CD4-positive, alpha-beta T cell treated with Interleukin-21 for 1 hour (primary cell): ENCODE data around the gene HCLS1.
A peak's percentile ranks its signal among the peaks of the same experiment; 100 is the strongest.
"Not testable (repeated sequence)": the region's sequence is repeated elsewhere in the genome, so short reads cannot be mapped to it uniquely, and the experiment has no call there.

ENCODE experiments used
- DNase-seq: peaks from one replicate; pipeline ENCODE4 v3.0.0-alpha.2; 2020

Gene HCLS1

DNA sequence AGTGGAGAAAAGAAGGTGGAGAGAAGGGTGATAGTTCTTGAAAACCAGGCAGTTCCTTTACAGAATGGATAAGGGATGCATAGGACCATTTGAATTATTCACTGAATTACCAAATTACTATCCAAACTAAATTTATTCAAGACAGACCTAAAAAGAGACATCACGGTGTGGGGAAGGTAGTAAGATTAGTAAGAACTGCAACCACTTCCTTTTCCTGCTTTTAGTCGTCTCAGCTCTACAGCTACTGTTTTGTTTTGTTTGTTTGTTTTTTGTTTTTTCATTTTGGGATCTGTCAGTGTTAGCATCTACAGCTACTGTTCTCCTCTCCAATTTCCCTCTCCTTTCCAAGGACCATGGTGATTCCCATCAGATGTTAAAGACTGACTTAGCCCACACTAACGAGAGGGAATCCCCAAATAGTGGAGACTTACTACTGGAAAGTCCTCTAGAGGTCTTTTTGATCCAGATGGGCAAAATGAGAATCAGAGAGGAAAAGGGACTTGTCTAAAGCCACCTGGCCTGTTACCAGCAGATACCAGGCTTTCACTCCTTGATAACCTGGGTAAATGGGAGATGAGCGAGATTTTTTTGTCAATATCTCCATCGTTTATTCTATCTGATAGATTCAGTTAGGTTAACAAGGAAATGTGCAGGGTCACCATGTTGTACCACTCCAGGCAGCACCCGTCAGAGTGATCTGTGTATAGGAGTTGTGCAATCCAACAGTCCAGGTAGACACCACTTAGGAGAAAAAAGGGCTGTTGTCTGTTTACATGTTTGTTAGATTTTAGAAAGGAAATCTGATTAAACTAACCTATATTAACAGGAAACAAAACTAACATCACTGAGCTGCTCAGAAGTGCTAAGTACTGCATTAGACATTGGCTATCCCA, 6.0 kb downstream of the HCLS1 start:
- DNase-seq, result peak; percentile 32

DNA sequence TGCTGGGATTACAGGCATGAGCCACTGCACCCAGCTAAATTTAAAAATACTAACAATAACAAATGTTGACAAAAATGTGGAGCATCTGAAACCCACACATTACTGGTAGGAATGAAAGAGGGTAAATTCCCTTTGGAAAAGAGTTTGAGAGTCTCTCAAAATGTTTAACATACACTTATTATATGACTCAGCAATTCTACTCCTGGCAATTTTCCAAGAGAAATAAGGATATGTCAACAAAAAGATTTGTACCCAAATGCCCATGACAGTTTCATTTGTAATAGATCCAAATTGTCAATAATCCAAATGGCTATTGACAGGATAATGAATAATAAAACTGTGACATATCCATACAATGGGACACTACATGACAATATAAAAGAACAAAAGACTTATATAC, 9.0 kb downstream of the HCLS1 start:
- DNase-seq, result no peak

DNA sequence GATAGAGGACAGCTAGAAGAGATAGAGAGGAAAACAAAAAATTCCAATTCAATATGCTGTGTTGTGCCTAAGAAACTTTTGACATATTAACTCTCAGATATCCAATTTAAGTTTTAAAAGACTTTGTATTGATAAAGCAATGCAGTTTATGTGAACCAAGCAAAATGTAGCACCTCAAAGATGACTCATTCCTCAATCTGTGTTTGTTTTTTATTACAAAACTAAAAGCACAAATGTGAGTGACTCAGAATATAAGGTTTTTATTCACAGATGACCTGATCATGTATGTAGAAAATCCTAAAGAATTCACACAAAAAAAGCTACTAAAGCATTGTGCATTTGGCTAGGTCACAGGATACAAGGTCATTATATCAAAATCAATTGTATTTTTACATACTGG, 11.1 kb downstream of the HCLS1 start:
- no peak for DNase-seq

DNA sequence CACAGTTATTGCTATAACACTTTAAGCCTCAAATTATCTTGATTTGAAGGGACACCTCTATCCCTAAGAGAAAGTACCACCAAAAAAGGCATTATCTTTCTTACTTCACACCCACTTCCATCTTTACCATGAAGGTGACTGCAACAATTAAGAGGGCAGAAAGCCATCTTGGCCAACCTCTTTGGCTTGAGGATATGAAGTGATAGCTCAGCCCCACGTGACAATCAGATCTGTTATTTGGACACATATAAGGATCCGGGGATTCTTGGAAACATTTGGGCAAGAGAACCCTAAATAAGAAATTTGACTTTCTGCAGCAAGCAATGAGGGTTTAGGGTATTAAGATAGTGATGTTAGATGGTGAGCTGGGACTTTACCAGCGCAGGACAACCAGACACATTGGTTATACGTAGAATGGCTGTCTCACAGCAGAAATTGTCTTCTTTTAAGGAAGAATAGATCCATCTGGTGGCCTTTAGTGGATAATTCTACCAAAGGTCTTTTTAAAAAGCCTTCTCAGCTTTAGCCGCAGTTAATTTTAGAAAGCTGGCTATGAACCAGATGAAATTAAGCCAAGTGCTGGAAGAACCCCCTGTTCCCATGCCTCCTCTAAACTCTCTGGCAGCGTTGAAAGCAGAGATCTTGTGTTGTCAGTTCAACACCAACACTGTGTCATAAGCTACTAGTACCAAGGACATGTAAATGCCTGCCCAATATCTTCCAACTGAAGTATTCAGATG, 12.3 kb downstream of the HCLS1 start:
- no peak for DNase-seq

DNA sequence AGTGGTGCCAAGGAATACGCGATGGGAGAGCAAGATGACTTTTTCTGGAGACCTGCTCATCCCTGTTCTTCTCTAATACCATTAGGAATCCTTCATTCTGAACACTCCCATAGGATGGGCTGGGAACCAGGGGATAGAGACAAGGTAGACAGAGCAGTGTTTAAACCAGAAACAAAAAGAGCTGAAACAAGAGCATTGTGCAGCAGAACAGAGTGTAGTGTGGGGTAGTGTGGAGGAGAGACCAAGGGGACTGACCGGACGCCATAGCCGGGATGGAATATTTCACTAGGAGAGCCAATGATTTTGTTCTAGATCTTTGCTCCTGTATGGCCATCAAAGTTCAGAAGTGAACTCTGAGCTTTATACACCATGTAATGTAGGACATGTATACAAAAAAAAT, 15.6 kb downstream of the HCLS1 start:
- no peak for DNase-seq

DNA sequence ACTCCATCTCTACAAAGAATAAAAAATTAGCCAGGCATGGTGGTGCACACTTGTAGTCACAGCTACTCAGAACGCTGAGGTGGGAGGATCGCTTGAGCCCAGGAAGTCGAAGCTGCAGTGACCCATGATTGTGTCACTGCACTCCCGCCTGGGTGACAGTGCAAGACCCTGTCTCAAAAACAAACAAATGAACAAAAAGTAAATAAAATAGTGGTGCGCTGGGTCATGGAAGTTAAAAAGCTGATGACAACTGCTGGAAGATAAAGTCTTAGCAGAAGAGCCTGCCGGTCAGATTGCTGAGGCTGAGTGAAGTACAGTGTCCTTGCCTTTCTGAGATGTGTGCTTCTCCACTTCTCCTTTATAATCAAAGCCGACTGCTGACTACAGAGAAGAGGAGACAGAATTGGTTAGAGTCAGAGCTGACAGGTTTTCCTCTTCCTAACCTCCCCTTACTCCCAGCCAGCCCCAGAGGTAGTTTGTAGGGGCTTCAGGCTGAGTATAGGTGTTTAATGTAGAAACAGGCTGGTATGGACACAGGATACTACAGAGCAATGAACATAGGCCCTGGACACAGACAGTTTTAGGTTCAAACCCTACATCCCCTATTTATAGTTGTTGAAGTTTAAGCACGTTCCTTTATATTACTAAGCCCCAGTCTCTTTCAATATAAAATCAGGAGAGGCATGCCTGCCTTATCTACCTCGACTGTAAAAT, 17.9 kb downstream of the HCLS1 start:
- DNase-seq, result no peak

DNA sequence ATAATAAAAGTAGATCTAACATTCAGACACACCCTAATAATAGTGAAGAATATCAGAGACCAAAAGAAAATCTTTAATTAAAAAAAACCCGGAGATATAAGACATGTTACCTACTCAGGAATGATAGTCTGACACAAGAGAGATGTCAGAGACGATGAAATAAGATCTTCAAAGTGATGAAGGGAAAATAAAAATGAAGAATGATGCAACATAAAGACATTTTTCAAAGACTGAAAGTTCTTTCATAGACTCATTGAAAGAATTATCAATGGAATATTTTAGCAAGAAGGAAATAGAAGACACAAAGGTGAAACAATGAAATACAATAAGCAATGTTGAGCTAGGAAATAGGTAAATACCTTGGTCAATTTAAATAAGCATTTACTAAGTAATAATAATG, 19.6 kb downstream of the HCLS1 start:
- no peak for DNase-seq

DNA sequence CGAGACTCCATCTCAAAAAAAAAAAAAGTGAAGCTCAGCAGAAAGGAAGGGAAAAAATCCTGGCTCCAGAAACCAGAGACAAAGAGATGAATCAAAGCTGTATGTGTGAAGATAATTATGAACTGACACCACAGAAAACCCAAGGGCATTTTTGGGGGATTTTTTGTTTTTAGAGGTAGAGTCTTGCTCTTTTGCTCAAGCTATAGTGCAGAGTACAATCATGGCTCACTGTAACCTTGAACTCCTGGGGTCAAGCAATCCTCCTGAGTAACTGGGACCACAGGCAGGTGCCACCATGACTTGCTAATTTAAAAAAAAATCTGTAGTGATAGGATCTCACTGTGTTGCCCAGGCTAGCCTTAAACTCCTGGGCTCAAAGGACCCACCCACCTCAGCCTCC, 22.8 kb downstream of the HCLS1 start:
- DNase-seq, result no peak

DNA sequence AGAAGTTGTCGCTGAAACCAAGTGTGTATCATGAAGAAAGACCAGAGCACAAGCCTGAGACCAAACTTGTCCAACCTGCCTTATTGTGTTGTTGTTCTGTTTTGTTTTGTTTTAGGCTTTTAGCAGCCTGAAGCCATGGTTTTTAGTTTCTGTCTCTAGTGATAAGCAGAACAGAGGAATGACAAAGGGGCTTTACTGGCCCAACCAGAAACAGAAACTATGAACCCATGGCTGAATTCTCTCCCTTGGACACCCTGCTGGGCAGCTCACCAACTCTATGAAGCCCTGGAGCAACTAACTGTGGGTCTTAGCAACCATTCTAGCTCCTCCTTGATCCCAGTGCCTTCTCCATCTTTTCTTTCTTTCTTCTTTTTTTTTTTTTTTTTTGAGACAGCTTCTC, 30.3 kb downstream of the HCLS1 start:
- no peak for DNase-seq

DNA sequence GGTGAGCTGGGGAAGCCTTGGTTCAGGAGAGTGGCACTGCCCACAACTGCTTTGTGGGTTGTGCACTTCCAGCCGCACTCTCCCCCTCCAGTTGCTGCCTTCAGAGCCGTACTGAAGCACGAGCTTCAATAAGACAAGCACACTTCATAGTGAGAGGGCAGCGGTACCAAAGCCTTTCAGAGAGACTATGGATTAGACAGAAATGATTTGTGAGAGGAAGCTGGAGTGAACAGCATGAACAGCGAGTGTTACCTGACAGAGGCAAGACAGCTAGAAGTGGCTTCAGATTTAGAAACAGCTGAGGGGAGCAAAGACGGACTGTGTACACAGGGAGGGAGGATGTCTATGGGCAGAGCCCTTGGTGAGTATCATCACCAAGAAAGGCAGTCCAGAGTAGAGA, 31.1 kb downstream of the HCLS1 start:
- DNase-seq, result no peak

DNA sequence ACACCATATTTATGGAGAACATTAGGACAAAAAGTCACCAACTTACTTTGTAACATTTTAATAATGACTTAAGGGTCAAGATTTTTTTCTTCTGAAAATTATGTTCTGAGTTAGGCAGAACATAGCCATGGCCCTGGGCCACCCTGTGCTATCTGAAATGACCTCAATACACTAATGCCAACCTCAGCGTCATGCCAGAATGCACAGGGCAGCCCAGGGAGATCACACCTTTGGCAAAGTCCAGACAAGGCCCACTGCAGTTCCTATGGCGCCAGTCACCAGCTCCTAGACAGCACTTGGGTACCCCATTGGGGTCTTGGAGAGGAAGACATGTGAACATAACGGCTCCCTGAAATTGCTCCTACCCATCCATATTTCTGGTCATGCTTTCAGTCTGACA, 33.1 kb downstream of the HCLS1 start:
- no peak for DNase-seq

DNA sequence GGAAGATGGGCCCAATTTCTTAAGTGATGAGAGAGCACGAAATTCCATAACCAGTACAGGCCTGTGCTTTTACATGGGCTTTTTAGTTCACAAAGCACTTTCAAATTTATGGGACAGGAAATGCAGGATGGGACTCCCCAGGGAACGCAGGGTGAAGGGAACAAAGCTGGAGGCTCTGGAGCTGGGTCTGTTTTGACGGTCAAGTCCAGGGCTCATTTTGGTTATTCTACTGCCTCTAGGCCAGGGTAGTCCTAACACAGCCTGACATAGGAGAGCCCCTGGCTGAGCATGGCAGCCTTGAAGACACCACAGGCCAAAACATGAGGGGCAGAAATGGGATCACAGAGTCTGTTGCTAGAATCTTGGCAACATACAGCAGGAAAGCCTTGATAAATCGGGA, 33.5 kb downstream of the HCLS1 start:
- no peak for DNase-seq

DNA sequence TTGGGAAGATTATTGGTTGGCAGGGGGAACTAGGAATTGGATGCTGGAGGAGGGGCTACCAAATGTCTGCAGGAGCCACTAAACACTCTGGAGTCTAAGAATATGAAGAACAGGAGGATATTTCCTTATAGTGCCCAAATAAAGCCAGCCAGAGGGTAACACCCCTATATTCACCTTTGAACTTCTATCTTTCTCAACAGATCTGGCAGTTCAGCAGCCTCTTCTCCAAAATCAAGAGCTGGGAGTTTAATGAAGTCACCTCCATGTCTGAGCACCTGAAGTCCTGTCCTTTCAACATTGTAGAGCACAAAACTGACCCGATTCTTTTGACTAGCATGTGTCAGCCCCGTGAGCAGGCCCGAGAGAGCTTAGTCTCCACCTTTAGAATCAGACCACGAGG, 34.2 kb downstream of the HCLS1 start:
- no peak for DNase-seq

DNA sequence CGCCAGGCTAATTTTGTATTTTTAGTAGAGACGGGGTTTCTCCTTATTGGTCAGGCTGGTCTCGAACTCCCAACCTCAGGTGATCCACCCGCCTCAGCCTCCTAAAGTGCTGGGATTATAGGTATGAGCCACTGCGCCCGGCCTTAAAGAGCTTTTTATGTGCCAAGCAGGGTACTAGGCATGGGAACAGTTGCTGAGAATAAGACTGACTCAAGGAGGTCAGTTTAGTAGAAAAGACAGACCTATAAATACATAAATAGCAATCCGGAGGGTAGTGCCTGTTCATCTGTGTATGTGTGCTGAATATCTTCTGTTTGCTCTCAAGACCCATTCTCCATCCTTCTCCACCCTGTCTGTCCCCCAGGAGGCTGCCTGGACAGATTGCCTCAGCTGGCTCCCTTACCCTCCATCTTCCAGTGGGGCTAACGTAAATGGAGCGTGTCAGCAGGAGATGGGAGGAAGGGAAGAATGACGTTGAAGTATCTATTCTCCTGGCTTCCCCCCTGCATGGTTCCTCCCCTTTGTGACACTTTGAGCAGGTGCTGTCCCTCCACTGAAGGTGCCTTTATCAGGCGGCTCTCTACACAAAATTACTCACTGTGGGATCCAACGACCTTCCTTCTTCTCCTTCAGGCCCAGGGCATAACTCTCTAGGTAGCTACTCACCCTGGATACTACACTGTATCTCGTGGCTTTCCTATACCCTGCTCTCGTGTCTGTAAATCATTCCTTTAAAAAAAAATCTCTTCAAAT, 36.4 kb downstream of the HCLS1 start:
- no peak for DNase-seq

DNA sequence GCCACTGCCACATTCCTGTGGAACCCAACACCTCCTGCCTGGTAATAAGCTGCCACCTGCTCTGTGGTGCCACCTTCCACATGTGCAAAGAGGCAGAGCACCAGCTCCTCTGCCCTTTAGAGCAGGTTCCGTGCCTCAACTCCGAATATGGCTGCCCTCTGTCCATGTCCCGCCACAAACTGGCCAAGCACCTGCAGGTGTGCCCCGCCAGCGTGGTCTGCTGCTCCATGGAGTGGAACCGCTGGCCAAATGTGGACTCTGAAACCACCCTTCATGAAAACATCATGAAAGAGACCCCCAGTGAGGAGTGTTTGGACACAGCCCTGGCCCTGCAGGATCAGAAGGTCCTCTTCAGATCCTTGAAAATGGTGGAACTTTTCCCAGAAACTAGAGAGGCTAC, 39.2 kb downstream of the HCLS1 start:
- DNase-seq, result no peak

DNA sequence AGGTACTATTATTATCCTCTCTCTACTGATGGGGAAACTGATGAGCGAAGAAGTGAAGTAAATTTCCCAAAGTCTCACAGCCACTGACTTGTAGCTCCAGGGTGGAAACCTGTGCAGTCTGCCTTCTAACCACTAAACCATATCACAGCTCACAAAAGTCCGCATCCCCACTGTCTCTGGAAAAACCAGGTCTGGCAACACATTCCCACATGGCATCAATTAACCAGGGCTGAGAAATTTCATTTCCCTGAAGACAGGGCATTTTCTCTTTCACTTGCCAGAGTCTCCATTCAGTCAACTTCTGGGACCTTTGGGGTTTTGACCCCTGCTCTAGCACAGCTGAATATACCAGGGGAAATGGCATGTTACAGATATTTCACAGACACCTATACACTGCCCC, 41.0 kb downstream of the HCLS1 start:
- DNase-seq, result no peak

DNA sequence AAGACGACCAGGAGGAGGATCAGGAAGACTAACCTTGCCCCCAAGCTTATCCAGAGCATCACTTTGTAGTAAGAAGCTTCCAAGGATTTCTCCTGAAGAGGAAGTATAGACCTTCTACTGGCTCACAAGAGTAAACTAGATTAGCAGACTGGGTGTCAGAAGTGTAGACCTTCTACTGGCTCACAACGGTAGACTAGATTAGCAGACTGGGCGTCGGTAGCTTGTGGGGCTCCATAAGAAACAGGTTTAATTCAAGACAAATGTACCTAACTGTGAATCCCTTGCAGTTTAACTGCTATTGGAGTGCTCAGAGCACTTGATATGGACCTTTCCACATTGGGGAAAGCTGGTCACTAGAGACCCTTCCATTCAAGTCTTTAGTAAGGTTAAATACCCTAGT, 54.6 kb downstream of the HCLS1 start:
- DNase-seq, result no peak

DNA sequence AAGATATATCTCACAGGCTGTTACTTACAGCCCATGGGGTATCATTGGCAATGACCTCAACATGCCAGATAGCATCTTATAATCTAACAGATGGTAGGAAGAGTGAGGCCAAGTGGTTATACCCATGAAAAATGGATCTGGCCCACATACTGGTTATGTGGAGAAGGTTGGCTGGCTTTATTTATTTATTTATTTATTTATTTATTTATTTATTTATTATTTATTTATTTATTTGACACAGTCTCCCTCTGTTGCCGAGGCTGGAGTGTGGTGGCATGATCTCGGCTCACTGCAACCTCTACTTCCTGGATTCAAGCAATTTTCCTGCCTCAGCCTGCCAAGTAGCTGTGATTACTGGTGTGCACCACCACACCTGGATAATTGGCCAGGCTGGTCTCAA, 55.9 kb downstream of the HCLS1 start:
- DNase-seq, result no peak

DNA sequence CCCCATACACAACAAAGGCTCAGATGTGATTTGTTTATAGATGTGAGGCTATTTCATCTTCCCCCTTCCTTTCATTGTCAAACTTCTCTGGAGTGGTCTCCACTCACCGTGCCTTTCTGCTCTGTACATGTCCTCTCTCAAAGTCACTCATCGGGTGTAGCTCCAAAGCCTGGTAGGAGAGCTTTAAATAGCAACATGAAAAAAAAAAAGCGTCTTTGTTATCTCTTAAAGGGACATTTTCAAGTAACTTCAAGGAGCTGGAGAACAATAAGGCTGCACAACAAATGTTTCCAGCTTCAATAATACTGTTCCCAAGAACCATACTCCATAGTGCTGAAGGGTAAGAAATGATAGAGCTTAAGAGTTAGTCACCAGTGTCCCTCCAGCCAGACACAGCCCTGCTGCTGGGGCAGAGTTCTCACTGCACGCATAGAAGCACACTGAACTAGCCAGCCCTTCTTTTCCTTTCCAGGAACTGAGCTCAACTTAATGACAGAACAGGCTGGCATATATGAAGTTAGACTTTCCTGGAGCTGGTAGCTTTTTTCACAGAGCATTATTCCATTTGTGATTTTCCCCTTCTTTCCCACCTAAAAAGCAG, 59.4 kb downstream of the HCLS1 start:
- DNase-seq, result no peak

DNA sequence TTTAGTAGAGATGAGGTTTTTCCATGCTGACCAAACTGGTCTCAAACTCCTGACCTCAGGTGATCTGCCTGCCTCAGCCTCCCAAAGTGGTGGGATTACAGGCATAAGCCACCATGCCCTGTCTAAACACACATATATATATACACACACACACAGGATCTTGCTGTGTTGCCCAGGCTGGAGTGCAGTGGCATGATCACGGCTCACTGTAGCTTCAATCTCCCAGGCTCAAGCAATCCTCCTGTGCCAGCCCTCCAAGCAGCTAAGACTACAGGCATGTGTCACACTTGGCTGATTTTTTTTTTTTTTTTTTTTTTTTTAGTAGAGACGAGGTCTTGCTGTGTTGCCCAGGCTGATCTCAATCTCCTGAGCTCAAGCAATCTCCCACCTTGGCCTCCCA, 60.8 kb downstream of the HCLS1 start:
- not testable (repeated sequence) for DNase-seq

DNA sequence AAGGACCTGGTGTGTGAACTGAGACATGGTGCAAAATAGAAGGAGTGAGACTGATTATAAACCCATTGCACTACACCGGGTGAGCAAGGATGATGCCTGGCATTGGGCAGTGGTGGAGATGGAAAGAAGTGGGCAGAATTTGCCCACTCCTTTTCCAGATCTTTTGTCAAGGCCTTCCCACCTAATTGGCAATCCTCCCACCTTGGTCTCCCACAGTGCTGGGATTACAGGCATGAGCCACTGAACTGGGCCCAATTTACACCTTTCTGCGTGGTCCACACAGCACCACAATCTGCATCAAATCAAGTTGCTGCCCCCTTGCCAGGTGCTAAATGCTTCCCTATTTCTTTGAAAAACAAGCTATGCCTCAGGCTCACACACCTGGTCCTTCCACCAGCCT, 62.1 kb downstream of the HCLS1 start:
- no peak for DNase-seq

DNA sequence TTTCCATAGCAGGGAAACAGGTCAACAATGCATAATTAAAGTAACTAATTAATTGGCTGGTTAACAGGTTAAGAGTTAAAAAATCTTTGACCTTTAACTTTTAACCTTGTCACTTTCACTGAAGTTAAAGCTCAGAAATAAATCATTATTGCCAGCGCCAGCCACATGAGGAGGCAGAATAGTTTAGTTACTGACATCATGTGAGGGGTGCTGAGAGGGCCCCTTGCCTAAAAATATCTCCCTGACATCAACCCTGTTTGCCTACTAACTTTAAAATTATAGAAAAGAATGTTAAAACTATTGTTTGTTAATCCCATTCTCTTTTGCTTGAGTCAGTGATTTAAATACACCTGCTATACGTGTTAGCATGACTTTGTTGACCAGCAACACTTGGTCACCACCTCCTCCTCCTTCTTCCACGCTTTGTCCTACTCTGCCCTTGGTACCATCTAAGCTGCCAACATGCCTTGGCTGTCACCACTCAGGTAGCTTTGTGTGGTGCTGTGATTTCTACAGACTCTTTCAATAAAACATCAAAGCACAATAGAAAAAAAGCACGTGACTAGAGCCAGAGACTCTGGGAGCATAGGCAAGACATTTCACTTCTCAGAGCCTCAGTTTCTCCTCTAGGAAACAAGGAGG, 64.8 kb downstream of the HCLS1 start:
- no peak for DNase-seq
